Left hindlimb (tissue), 1 donor: ENCODE measurements around the gene KCNQ5.
A peak's percentile ranks its signal among the peaks of the same experiment; 100 is the strongest.

Source experiments
- DNase-seq: peaks from one replicate; pipeline ENCODE4 v3.0.0-alpha.2; 2018

Gene KCNQ5

GRCh38 chr6:73078333-73078862, 456.5 kb downstream of the KCNQ5 start:
- no peak for DNase-seq

DNA sequence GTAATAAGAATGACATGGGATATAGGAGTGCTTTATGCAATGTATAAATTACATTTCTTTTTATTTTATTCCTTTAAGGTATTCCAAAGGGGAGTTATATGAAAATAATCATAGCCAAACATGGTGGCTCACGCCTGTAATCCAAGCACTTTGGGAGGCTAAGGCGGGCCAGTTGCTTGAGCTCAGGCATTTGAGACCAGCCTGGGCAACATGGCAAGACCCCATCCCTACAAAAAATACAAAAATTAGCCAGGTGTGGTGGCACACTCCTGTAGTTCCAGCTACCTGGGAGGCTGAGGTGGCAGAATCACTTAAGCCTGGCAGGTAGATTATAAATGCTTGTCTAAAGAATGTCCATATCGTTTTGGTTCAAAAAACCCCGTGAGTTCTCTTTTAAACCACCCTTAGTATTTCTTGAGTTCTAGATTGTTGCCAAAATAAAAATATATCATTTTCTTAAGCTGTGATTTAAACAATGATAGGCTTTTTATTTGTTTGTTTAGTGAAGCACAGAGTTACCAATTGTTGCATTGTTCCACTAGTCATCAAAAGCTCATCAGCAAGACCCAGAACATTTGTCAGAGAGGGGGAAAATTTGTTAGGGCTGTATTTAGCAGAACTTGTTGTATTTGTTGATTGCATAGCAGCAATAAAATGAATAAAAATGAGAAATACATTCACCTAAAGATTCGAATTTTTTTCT, 457.2 kb downstream of the KCNQ5 start:
- DNase-seq, result no peak

- no peak for DNase-seq
These were observed 457.7 kb downstream of the KCNQ5 start for GRCh38 chr6:73079611-73079955.

GRCh38 chr6:73079978-73080377, 458.1 kb downstream of the KCNQ5 start:
- DNase-seq, result no peak

- DNase-seq, result no peak
These were observed 460.1 kb downstream of the KCNQ5 start for GRCh38 chr6:73081955-73082354.

- DNase-seq, result no peak
These were observed 462.0 kb downstream of the KCNQ5 start for GRCh38 chr6:73083886-73084285.

- DNase-seq, result peak; percentile 32
These were observed 463.6 kb downstream of the KCNQ5 start for GRCh38 chr6:73085443-73085871.

- no peak for DNase-seq
These were observed 464.9 kb downstream of the KCNQ5 start for GRCh38 chr6:73086726-73087125.

DNA sequence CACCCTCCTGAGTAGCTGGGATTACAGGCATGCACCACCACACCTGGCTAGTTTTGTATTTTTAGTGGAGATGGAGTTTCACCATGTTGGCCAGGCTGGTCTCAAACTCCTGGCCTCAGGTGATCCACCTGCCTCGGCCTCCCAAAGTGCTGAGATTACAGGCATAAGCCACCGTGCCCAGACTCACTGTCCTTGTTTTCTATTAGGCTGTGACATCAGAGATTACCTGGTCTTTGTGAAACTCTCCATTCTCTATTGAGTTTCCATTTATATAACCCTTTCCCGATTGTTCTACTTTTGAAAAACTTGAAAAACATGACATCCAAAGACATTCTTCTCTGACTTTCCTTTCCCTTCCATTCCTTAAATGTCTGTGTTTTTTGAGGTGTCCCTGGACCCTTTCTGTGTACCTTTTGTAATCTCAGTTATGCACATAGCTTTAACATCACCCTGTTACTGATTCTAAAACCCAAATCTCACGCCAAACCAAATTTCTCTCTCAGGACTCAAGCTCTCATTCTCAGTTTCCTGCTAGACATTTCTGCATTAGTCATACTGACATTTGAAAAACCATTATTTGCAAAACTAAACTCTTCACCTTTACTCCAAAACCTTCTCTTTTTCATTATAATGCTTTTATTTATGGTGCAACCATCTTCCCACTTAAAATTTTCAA, 466.4 kb downstream of the KCNQ5 start:
- DNase-seq, result no peak

- no peak for DNase-seq
These were observed 483.1 kb downstream of the KCNQ5 start for GRCh38 chr6:73104921-73105320.

- no peak for DNase-seq
These were observed 485.2 kb downstream of the KCNQ5 start for GRCh38 chr6:73107016-73107415.

- DNase-seq, result no peak
These were observed 487.1 kb downstream of the KCNQ5 start for GRCh38 chr6:73108949-73109348.

GRCh38 chr6:73109659-73110058, 487.8 kb downstream of the KCNQ5 start:
- DNase-seq, result no peak

- no peak for DNase-seq
These were observed 494.5 kb downstream of the KCNQ5 start for GRCh38 chr6:73116330-73116729.

DNA sequence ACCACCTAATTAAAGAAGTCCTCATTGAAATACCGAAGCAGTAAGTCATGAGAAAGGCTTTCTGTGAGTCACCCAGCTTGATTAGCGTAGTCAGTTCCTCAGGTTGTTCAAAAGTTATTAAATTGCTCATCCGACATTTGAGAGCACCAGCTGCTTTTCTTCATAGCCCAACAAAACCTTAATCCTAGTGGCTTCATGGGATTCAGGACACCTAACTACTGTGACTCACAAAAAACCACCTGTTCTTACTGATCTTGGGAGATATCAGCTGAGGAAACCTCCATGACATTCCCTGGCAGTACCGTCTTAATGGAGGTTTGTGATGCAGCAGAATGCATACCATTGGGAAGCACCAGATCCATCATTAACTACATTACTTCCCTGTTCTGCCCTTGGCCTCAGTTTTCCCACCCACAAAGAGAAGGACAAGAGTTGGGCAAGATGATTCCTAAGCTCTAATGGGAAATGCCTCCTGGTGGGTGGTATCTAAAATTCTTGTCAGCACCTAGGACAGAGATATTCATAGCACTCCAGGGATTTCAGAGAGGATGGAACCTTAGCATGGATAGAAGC, 499.6 kb downstream of the KCNQ5 start:
- no peak for DNase-seq

DNA sequence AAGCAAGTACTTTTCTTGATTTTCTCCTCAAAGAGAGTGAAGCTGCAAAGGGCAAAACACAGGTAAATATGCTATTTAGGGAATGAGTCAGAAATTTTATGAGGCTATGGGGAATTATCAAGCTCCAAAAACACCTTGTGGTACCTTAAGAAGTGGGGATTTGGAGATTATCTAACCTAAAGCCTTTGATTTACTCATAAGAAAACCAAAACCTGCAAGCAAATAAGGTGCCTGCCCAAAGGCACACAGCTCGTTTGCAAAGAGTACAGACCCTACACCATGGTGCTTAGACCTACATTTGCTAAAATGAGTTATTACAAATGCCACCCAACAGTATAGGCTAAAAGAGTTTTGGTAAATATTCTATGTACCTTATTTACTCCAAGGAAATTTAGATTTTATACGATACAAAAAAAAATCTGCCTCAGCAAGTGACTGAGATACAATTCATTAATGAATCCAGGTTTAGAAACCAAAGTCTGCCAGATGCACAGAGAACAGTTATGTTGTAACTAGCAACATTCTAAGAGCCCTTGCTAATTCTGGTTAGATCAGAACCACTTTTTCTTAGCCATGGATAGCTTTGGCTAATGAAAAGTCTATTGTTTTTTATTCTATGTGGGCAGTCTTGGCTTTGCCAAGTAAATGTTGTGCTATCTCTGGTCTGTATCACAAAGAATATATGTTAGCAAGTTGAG, 501.9 kb downstream of the KCNQ5 start:
- DNase-seq, result no peak

GRCh38 chr6:73129653-73130443, 508.0 kb downstream of the KCNQ5 start:
- peak; percentile 85 for DNase-seq

DNA sequence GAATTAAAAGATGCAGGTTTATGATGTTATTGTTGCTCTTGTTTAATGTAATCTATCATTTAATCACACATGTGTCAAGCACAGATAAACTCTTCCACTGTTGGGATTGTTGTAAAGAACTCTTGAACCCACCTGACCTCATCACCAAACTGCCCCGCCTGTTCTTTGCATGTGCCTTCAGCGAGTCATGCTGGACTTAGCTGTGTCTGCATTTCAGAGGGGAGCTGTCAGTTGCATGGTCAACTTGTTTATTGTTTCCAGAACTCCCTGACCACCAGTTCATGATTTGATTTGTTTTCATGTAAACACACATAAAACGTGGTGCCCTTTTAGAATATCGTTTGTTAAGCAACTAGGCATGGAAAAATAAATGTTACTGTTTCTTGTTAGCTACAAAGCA, 509.8 kb downstream of the KCNQ5 start:
- no peak for DNase-seq

DNA sequence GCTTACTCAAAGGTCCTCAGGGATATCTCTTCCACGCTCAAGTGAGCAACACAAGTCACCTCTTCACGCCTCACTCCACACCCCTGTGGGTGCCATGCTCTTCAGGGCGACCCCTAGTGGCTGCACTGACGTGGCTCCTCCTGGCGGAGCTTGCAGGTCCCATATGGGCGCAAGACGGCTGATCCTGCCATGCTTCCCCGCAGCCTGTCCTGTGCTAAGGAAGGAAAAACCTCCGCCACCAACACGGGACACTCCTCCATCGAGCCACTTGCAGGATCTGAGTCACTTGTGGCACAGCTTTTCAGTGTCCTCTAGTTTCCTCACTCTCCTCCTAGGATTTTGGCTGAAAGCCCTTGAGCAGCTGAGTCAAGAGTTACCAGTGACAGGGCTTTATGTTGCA, 512.7 kb downstream of the KCNQ5 start:
- no peak for DNase-seq

GRCh38 chr6:73139681-73140383, 518.0 kb downstream of the KCNQ5 start:
- no peak for DNase-seq

- DNase-seq, result no peak
These were observed 521.7 kb downstream of the KCNQ5 start for GRCh38 chr6:73143551-73143950.

- no peak for DNase-seq
These were observed 522.7 kb downstream of the KCNQ5 start for GRCh38 chr6:73144516-73144915.
